Activated CD8-positive, alpha-beta memory T cell treated with anti-CD3 and anti-CD28 coated beads, Interleukin-2, amount 10 ng/mL, durations not matched to agents 7 days and 5 days (primary cell): ENCODE results near the gene BCAR1. TPM values are rescaled to one million over a fixed set of nuclear protein-coding genes. Genes with fewer than 3 reads are reported as not detected.
"Not testable (repeated sequence)": the region's sequence is repeated elsewhere in the genome, so short reads cannot be mapped to it uniquely, and the experiment has no call there.

Experiments
- ATAC-seq: fragments of 150-1000 bp; cut with Tn5 transposase; one replicate; pipeline ENCODE4 v1.10.0; 2021; ENCODE audit warnings: moderate library complexity
- CTCF ChIA-PET: fragments of 350-600 bp; sonication (Branson Sonifier 250); formaldehyde crosslinking; loops from one replicate; lab custom pipeline; 2021; ENCODE audit warnings: antibody characterized with exemption; lab: Charles Lee
- DNase-seq: peaks from one replicate; pipeline ENCODE4 v3.0.0-alpha.2; 2020
- H3K27ac Mint-ChIP-seq: one replicate; pipeline ENCODE4 v1.8.0; 2021; ENCODE audit warnings: mild to moderate bottlenecking, mixed read lengths
- H3K27me3 Mint-ChIP-seq: one replicate; pipeline ENCODE4 v1.8.0; 2021; ENCODE audit warnings: mixed read lengths
- H3K36me3 Mint-ChIP-seq: one replicate; pipeline ENCODE4 v1.8.0; 2021; ENCODE audit warnings: mild to moderate bottlenecking, mixed read lengths
- H3K4me1 Mint-ChIP-seq: one replicate; pipeline ENCODE4 v1.8.0; 2021; ENCODE audit warnings: mixed read lengths
- H3K4me3 Mint-ChIP-seq: one replicate; pipeline ENCODE4 v1.8.0; 2021; ENCODE audit warnings: mild to moderate bottlenecking, moderate library complexity, mixed read lengths
- H3K9me3 Mint-ChIP-seq: one replicate; pipeline ENCODE4 v1.8.0; 2022; ENCODE audit warnings: low read depth, mixed read lengths
- total RNA-seq, 2 experiments: library from RNA; stranded (reverse); gene quantifications; one replicate each; pipeline ENCODE4 v1.2.3, GENCODE V29; 2021

BCAR1 gene
- total RNA-seq, 2 experiments from 2014 or later = 0.19 TPM; not detected in 1

GRCh38 chr16:75282466-75283281, 31.2 kb upstream of the BCAR1 start:
- Mint-ChIP-seq H3K4me1 (peaks cover 5% of the 10 kb centered on the region), H3K9me3 (peaks cover 1% of the 10 kb centered on the region), H3K36me3 (peaks cover 11% of the 10 kb centered on the region), H3K27me3 (peaks cover 61% of the 10 kb centered on the region), H3K27ac (no peak overlapping the region), H3K4me3 (no peak overlapping the region)
- CTCF ChIA-PET = interaction anchor here (1.2 kb wide), 1 partner anchor 1889 kb away, joined by 3 read pairs; no protein-coding TSS in a partner anchor
- no peak for DNase-seq
- no peak for ATAC-seq

- DNase-seq = no peak
- CTCF ChIA-PET = no interaction called here
- no peak overlapping the region for H3K4me3 Mint-ChIP-seq
- peaks cover 11% of the 10 kb centered on the region for H3K36me3 Mint-ChIP-seq
- peaks cover 59% of the 10 kb centered on the region for H3K27me3 Mint-ChIP-seq
- ATAC-seq = no peak
- H3K9me3 Mint-ChIP-seq = peaks cover 1% of the 10 kb centered on the region
- no peaks in the 10 kb centered on the region for H3K4me1 Mint-ChIP-seq
- H3K27ac Mint-ChIP-seq = no peak overlapping the region
Observed at GRCh38 chr16:75281826-75282225, 30.4 kb upstream of the BCAR1 start.

GRCh38 chr16:75281009-75281408, 29.6 kb upstream of the BCAR1 start:
- H3K27ac Mint-ChIP-seq, ATAC-seq, H3K36me3 Mint-ChIP-seq, DNase-seq, H3K4me3 Mint-ChIP-seq, H3K4me1 Mint-ChIP-seq, CTCF ChIA-PET, H3K9me3 Mint-ChIP-seq: not testable (repeated sequence)
- H3K27me3 Mint-ChIP-seq = peaks cover 52% of the 10 kb centered on the region

- ATAC-seq (no peak), DNase-seq (no peak)
- no peaks in the 10 kb centered on the region for H3K4me1 Mint-ChIP-seq
- peaks cover 1% of the 10 kb centered on the region for H3K9me3 Mint-ChIP-seq
- H3K4me3 Mint-ChIP-seq = no peak overlapping the region
- peaks cover 6% of the 10 kb centered on the region for H3K36me3 Mint-ChIP-seq
- peaks cover 51% of the 10 kb centered on the region for H3K27me3 Mint-ChIP-seq
- H3K27ac Mint-ChIP-seq = no peak overlapping the region
- CTCF ChIA-PET = interaction anchor here (0.6 kb wide), 1 partner anchor 613 kb away, joined by 3 read pairs; no protein-coding TSS in a partner anchor
Observed at GRCh38 chr16:75280331-75280804, 28.9 kb upstream of the BCAR1 start.

- ATAC-seq (no peak), DNase-seq (no peak)
- H3K9me3 Mint-ChIP-seq = no peaks in the 10 kb centered on the region
- H3K4me1 Mint-ChIP-seq = no peaks in the 10 kb centered on the region
- CTCF ChIA-PET = no interaction called here
- no peaks in the 10 kb centered on the region for H3K36me3 Mint-ChIP-seq
- no peak overlapping the region for H3K27ac Mint-ChIP-seq
- H3K4me3 Mint-ChIP-seq = no peak overlapping the region
- peaks cover 53% of the 10 kb centered on the region for H3K27me3 Mint-ChIP-seq
Observed at GRCh38 chr16:75279305-75279704, 27.9 kb upstream of the BCAR1 start.

- DNase-seq (no peak), ATAC-seq (no peak)
- Mint-ChIP-seq H3K27ac (no peak overlapping the region), H3K36me3 (no peaks in the 10 kb centered on the region), H3K9me3 (no peaks in the 10 kb centered on the region), H3K4me1 (no peaks in the 10 kb centered on the region), H3K27me3 (peaks cover 42% of the 10 kb centered on the region), H3K4me3 (no peak overlapping the region)
- CTCF ChIA-PET = interaction anchor here (1.0 kb wide), 1 partner anchor 112 kb away, joined by 4 read pairs; no protein-coding TSS in a partner anchor
Observed at GRCh38 chr16:75273054-75273925, 21.9 kb upstream of the BCAR1 start.

GRCh38 chr16:75272629-75273028, 21.2 kb upstream of the BCAR1 start:
- not testable (repeated sequence) for DNase-seq, H3K27ac Mint-ChIP-seq, ATAC-seq, H3K4me3 Mint-ChIP-seq, H3K4me1 Mint-ChIP-seq, H3K9me3 Mint-ChIP-seq, H3K36me3 Mint-ChIP-seq
- H3K27me3 Mint-ChIP-seq = peaks cover 37% of the 10 kb centered on the region
- CTCF ChIA-PET = interaction anchor here (1.0 kb wide), 1 partner anchor 113 kb away, joined by 4 read pairs; no protein-coding TSS in a partner anchor

- Mint-ChIP-seq H3K4me1 (no peaks in the 10 kb centered on the region), H3K36me3 (no peaks in the 10 kb centered on the region), H3K27me3 (peaks cover 32% of the 10 kb centered on the region), H3K27ac (no peak overlapping the region), H3K4me3 (no peak overlapping the region), H3K9me3 (no peaks in the 10 kb centered on the region)
- no peak for ATAC-seq
- no peak for DNase-seq
- CTCF ChIA-PET = no interaction called here
Observed at GRCh38 chr16:75272097-75272551, 20.7 kb upstream of the BCAR1 start.

GRCh38 chr16:75271441-75272096, 20.1 kb upstream of the BCAR1 start:
- H3K9me3 Mint-ChIP-seq = no peaks in the 10 kb centered on the region
- H3K4me3 Mint-ChIP-seq = no peak overlapping the region
- CTCF ChIA-PET = no interaction called here
- no peaks in the 10 kb centered on the region for H3K36me3 Mint-ChIP-seq
- DNase-seq (no peak), ATAC-seq (no peak)
- H3K27me3 Mint-ChIP-seq = peaks cover 35% of the 10 kb centered on the region
- H3K27ac Mint-ChIP-seq = no peak overlapping the region
- no peaks in the 10 kb centered on the region for H3K4me1 Mint-ChIP-seq

- H3K36me3 Mint-ChIP-seq, H3K4me3 Mint-ChIP-seq, ATAC-seq, H3K9me3 Mint-ChIP-seq, CTCF ChIA-PET, H3K27ac Mint-ChIP-seq, DNase-seq, H3K4me1 Mint-ChIP-seq: not testable (repeated sequence)
- peaks cover 36% of the 10 kb centered on the region for H3K27me3 Mint-ChIP-seq
Observed at GRCh38 chr16:75269358-75269757, 17.9 kb upstream of the BCAR1 start.

- no peak for ATAC-seq
Observed at GRCh38 chr16:75267631-75268264, 16.3 kb upstream of the BCAR1 start.

GRCh38 chr16:75266738-75267630, 15.6 kb upstream of the BCAR1 start:
- no peak for DNase-seq
- H3K9me3 Mint-ChIP-seq = no peaks in the 10 kb centered on the region
- CTCF ChIA-PET = no interaction called here
- H3K27me3 Mint-ChIP-seq = peaks cover 45% of the 10 kb centered on the region
- H3K36me3 Mint-ChIP-seq = no peaks in the 10 kb centered on the region
- no peak for ATAC-seq
- no peak overlapping the region for H3K4me3 Mint-ChIP-seq
- no peaks in the 10 kb centered on the region for H3K4me1 Mint-ChIP-seq
- no peak overlapping the region for H3K27ac Mint-ChIP-seq

More at GRCh38 chr16:75267631-75268264, 16.3 kb upstream of the BCAR1 start:
- no peaks in the 10 kb centered on the region for H3K36me3 Mint-ChIP-seq
- no peak overlapping the region for H3K4me3 Mint-ChIP-seq
- no peak for DNase-seq
- no peaks in the 10 kb centered on the region for H3K4me1 Mint-ChIP-seq
- CTCF ChIA-PET = no interaction called here
- H3K9me3 Mint-ChIP-seq = no peaks in the 10 kb centered on the region
- peaks cover 38% of the 10 kb centered on the region for H3K27me3 Mint-ChIP-seq
- H3K27ac Mint-ChIP-seq = no peak overlapping the region
